K562 (cell line): Measurements from ENCODE around the gene MECR. TPM values are rescaled to one million over a fixed set of nuclear protein-coding genes. Genes with fewer than 3 reads are reported as not detected.

Experiments used
- ATAC-seq: fragments of 200-7000 bp; cut with Tn5 transposase; 3 replicates; pipeline ENCODE4 v1.9.1; 2020; ENCODE audit warnings: moderate library complexity
- BruUV-seq: library from RNA; stranded (reverse); fragments of 400-500 nt; replicated peaks from 2 replicates; lab custom pipeline; 2021; lab: Mats Ljungman, UMichigan
- CTCF ChIA-PET: fragments of 300-600 bp; formaldehyde crosslinking; extraction: SDS; loops from one replicate; lab custom pipeline; 2021; ENCODE audit warnings: low intra/inter-chr PET ratio; lab: Yijun Ruan, JAX
- POLR2A ChIA-PET: fragments of 300-600, 350-650 bp; sonication (Branson Sonifier 250); formaldehyde crosslinking; extraction: SDS; loops from one replicate; lab custom pipeline; 2021; ENCODE audit warnings: antibody characterized with exemption, inconsistent platforms; lab: Yijun Ruan, JAX
- DNase-seq, 4 experiments: peaks; one replicate each; pipeline versions ENCODE4 v3.0.0 to v3.0.0-alpha.2; 2011 to 2018; ENCODE audit warnings: low spot score in 3 of 4, mixed read lengths in 3 of 4; ENCODE audit errors: extremely low read depth in 1 of 4
- FAIRE-seq: peaks from 2 replicates; lab custom pipeline; 2011; peaks lifted over from hg19 to GRCh38; lab: Jason Lieb, UNC
- H2AFZ ChIP-seq: 2 replicates; pipeline ENCODE4 v1.6.0; 2011; ENCODE audit warnings: low read depth, low read length, control low read depth, inconsistent platforms
- H3K27ac ChIP-seq: fragments of 200-600 bp; 3 replicates; pipeline ENCODE4 v1.8.0; 2011; ENCODE audit warnings: low read depth, mild to moderate bottlenecking, control low read depth, inconsistent platforms, low read length, moderate library complexity, mixed read lengths; ENCODE audit errors: extremely low read depth
- H3K27me3 ChIP-seq, 2 experiments: fragments of 300-600 bp in 1 of 2; 2 replicates in 1 of 2; 3 replicates in 1 of 2; pipeline versions ENCODE4 v1.6.0 to v1.8.0; 2011; ENCODE audit warnings: inconsistent platforms in 2 of 2, low read length in 2 of 2, mild to moderate bottlenecking in 1 of 2, mixed read lengths in 1 of 2, moderate library complexity in 1 of 2; ENCODE audit not compliant: control insufficient read depth in 2 of 2, insufficient read depth in 2 of 2
- H3K36me3 ChIP-seq: fragments of 300-600 bp; 3 replicates; pipeline ENCODE4 v1.8.0; 2011; ENCODE audit warnings: mild to moderate bottlenecking, low read length, inconsistent platforms; ENCODE audit not compliant: control insufficient read depth, insufficient read depth
- H3K4me1 ChIP-seq, 2 experiments: fragments of 200-600 bp in 1 of 2; replicated peaks in 1 of 2; 2 replicates in 1 of 2; 3 replicates in 1 of 2; pipeline versions ENCODE4 v1.5.1 to v1.8.0; 2011; ENCODE audit warnings: inconsistent platforms in 2 of 2, low read length in 2 of 2, mild to moderate bottlenecking in 1 of 2, mixed read lengths in 1 of 2, moderate library complexity in 1 of 2; ENCODE audit not compliant: control insufficient read depth in 2 of 2, insufficient read depth in 2 of 2
- H3K4me2 ChIP-seq: 2 replicates; pipeline ENCODE4 v1.6.1; 2011; ENCODE audit warnings: low read length, control low read depth, inconsistent platforms, mixed read lengths; ENCODE audit not compliant: insufficient read depth
- H3K4me3 ChIP-seq: fragments of 200-600 bp; sonication (generic), shearing (Covaris generic); 2 replicates; pipeline ENCODE4 v1.5.1; 2016; ENCODE audit warnings: control low read depth, inconsistent platforms
- H3K79me2 ChIP-seq: fragments of 200-600 bp; 3 replicates; pipeline ENCODE4 v1.8.0; 2011; ENCODE audit warnings: low read length, inconsistent platforms; ENCODE audit not compliant: control insufficient read depth, insufficient read depth
- H3K9ac ChIP-seq, 2 experiments: 2 replicates each; pipeline versions ENCODE4 v1.6.0 to v1.6.1; 2011; ENCODE audit warnings: low read depth in 2 of 2, low read length in 2 of 2, control low read depth in 1 of 2, inconsistent platforms in 1 of 2, mild to moderate bottlenecking in 1 of 2, mixed read lengths in 1 of 2; ENCODE audit not compliant: insufficient read depth in 1 of 2
- H3K9me1 ChIP-seq: one replicate; pipeline ENCODE4 v1.6.0; 2011; ENCODE audit warnings: inconsistent platforms, mild to moderate bottlenecking, low read length, moderate library complexity; ENCODE audit not compliant: control insufficient read depth, insufficient read depth
- H3K9me3 ChIP-seq: replicated peaks from 2 replicates; pipeline ENCODE4 v1.5.1; 2011; ENCODE audit warnings: low read depth, low read length, inconsistent platforms; ENCODE audit not compliant: control insufficient read depth, insufficient read depth
- H4K20me1 ChIP-seq: replicated peaks from 2 replicates; pipeline ENCODE4 v1.6.1; 2011; ENCODE audit warnings: low read length, inconsistent platforms, mixed read lengths; ENCODE audit not compliant: control insufficient read depth, insufficient read depth
- CBX5 ChIP-seq: IDR thresholded peaks from 2 replicates; pipeline ENCODE4 v1.6.1; 2014; ENCODE audit warnings: low read depth, borderline replicate concordance
- DPF2 ChIP-seq: fragments of 450-650 bp; IDR thresholded peaks from 2 replicates; pipeline ENCODE4 v1.6.1; 2016
- KAT7 ChIP-seq: sonication (generic); formaldehyde crosslinking; IDR thresholded peaks from 2 replicates; pipeline ENCODE4 v1.8.0; 2022; ENCODE audit warnings: missing genetic modification reagents, mild to moderate bottlenecking, borderline replicate concordance
- MTA2 ChIP-seq: fragments of 450-650 bp; IDR thresholded peaks from 2 replicates; pipeline ENCODE4 v1.6.1; 2016; ENCODE audit warnings: low read depth
- PRDM10 ChIP-seq: fragments of 450-650 bp; IDR thresholded peaks from 2 replicates; pipeline ENCODE4 v1.6.1; 2018; ENCODE audit not compliant: partially characterized antibody
- ZBTB12 ChIP-seq: fragments of 250-450 bp; sonication (Bioruptor Pico); IDR thresholded peaks from 2 replicates; pipeline ENCODE4 v1.4.0; 2020
- ZNF655 ChIP-seq: fragments of 250-450 bp; sonication (Bioruptor Pico); IDR thresholded peaks from 2 replicates; pipeline ENCODE4 v1.5.0; 2021
- WGBS: fragments of 100-300 bp; shearing (Covaris generic); methylation state at CpG from one replicate; pipeline ENCODE4 v1.1.6; 2016; ENCODE audit warnings: low coverage, mixed read lengths; ENCODE audit not compliant: insufficient coverage; ENCODE audit errors: missing lambda C conversion rate; 5-methylcytosine and 5-hydroxymethylcytosine counted together
- in situ Hi-C: fragments of 300-500 bp; cut with MboI; formaldehyde crosslinking; loops from 4 replicates; pipeline ENCODE4 v1.15.0; 2018; ENCODE audit warnings: inconsistent platforms, mixed read lengths
- intact Hi-C: fragments of 100-400 bp; cut with micrococcal nuclease; formaldehyde crosslinking; loops from 2 replicates; pipeline ENCODE4 v1.14.2; 2022
- polyA plus RNA-seq, 8 experiments: library from polyadenylated mRNA; depleted of rRNA in 4 of 8; stranded (reverse) in 5 of 8; unstranded in 3 of 8; fragments of >200 nt; fragmentation: Nextera tagmentation in 2 of 8; fragmentation: Illumina TruSeq in 1 of 8; extraction: Ambion mirVana in 2 of 8; extraction: Trizol in 1 of 8; gene quantifications; 2 replicates each; pipeline versions ENCODE4 v1.2.1 to v1.2.3, GENCODE V29; 2011 to 2014; ENCODE audit warnings: inconsistent platforms in 1 of 8, missing spikeins in 1 of 8
- total RNA-seq, 7 experiments: library from RNA; depleted of rRNA in 6 of 7; stranded (reverse); fragments of >200 nt in 6 of 7; fragmentation: Illumina TruSeq in 2 of 7; extraction: Trizol in 2 of 7; gene quantifications; 2 replicates each; pipeline versions ENCODE4 v1.2.1 to v1.2.3, GENCODE V29; 2011 to 2021; ENCODE audit warnings: low replicate concordance in 1 of 7

The MECR gene
- total and polyA plus RNA-seq, 9 of the 15 experiments (the other 6 are each of a cell fraction or from before 2014, with no cell fraction given): 10.4 to 58.6 (median 42.9) TPM

GRCh38 chr1:29223521-29223920 is 7.2 kb downstream of the MECR start (continued):
- TF ChIP-seq ZBTB12: no peak

GRCh38 chr1:29222686-29223085 is 8.0 kb downstream of the MECR start:
- no TSS peak for BruUV-seq
- in situ Hi-C loops: loop anchor here (10.0 kb wide), 1 partner anchor 1482 kb away; no protein-coding TSS in a partner anchor

More at GRCh38 chr1:29222686-29223085, 8.0 kb downstream of the MECR start:
- H3K27me3 ChIP-seq: no peaks in the 10 kb centered on the region
- peaks cover 0 to 5% of the 10 kb centered on the region in 2 experiments; a peak in 1 of 5 replicates for H3K4me1 ChIP-seq
- H3K27ac ChIP-seq: no peak overlapping the region
- no peak overlapping the region for H3K4me2 ChIP-seq
- ATAC-seq (no peak), DNase-seq (no peak), FAIRE-seq (no peak)
- peaks cover 22% of the 10 kb centered on the region; the same call in 2 of the 3 replicates for H3K79me2 ChIP-seq
- TF ChIP-seq DPF2: no peak
- TF ChIP-seq CBX5: no peak
- TF ChIP-seq PRDM10: no peak
- TF ChIP-seq ZNF655 (CRISPR knock-in tag): no peak
- TF ChIP-seq KAT7: no peak
- no peak for TF ChIP-seq MTA2
- H2AFZ ChIP-seq: no peak overlapping the region
- no peaks in the 10 kb centered on the region for H3K9me3 ChIP-seq
- H3K9me1 ChIP-seq: no peaks in the 10 kb centered on the region
- no peak overlapping the region for H3K9ac ChIP-seq
- peaks cover 25% of the 10 kb centered on the region; the same call in 1 of the 2 replicates for H4K20me1 ChIP-seq
- intact Hi-C loops: no loop called here
- CTCF ChIA-PET: no interaction called here
- WGBS: 86% methylated on average over 1 of the region's 1 CpG
- POLR2A ChIA-PET: interaction anchor here (4.7 kb wide), 1 partner anchor 7 kb away, joined by 18 read pairs; the partner anchor contains the start of gene MECR
- peaks cover 79% of the 10 kb centered on the region for H3K36me3 ChIP-seq
- H3K4me3 ChIP-seq: no peak overlapping the region
